GM11168 (cell line): ENCODE measurements around the gene CLEC3B.
"Not testable (repeated sequence)": the region's sequence is repeated elsewhere in the genome, so short reads cannot be mapped to it uniquely, and the experiment has no call there.

Experiments
- in situ Hi-C: fragments of 300-500 bp; cut with MboI; formaldehyde crosslinking; loops from one replicate; pipeline ENCODE4 v1.12.0; 2022; ENCODE audit warnings: low sequenced_read_pairs; ENCODE audit not compliant: unreplicated experiment

The CLEC3B gene

GRCh38 chr3:45059132-45059531 is 33.0 kb downstream of the CLEC3B start:
- in situ Hi-C loops, result no loop called here

GRCh38 chr3:45060165-45060892 is 34.2 kb downstream of the CLEC3B start:
- in situ Hi-C loops, result no loop called here

- in situ Hi-C loops, result no loop called here
Measured at GRCh38 chr3:45062697-45063070, 36.6 kb downstream of the CLEC3B start.

- in situ Hi-C loops, result no loop called here
Measured at GRCh38 chr3:45064512-45065372, 38.6 kb downstream of the CLEC3B start.

GRCh38 chr3:45065373-45065720 is 39.2 kb downstream of the CLEC3B start:
- in situ Hi-C loops, result no loop called here

GRCh38 chr3:45066109-45066801 is 40.2 kb downstream of the CLEC3B start:
- in situ Hi-C loops, result no loop called here

- in situ Hi-C loops, result no loop called here
Measured at GRCh38 chr3:45067486-45067885, 41.4 kb downstream of the CLEC3B start.

GRCh38 chr3:45067941-45068340 is 41.8 kb downstream of the CLEC3B start:
- in situ Hi-C loops, result no loop called here

GRCh38 chr3:45071075-45071474 is 45.0 kb downstream of the CLEC3B start:
- in situ Hi-C loops, result no loop called here

- in situ Hi-C loops, result no loop called here
Measured at GRCh38 chr3:45075821-45076625, 49.9 kb downstream of the CLEC3B start.

- in situ Hi-C loops, result not testable (repeated sequence)
Measured at GRCh38 chr3:45078256-45078655, 52.2 kb downstream of the CLEC3B start.

GRCh38 chr3:45078910-45079522 is 52.9 kb downstream of the CLEC3B start:
- in situ Hi-C loops, result no loop called here

GRCh38 chr3:45079715-45080114 is 53.6 kb downstream of the CLEC3B start:
- in situ Hi-C loops, result no loop called here

- in situ Hi-C loops, result no loop called here
Measured at GRCh38 chr3:45080824-45081223, 54.7 kb downstream of the CLEC3B start.

GRCh38 chr3:45081506-45082141 is 55.5 kb downstream of the CLEC3B start:
- in situ Hi-C loops, result no loop called here

- in situ Hi-C loops, result no loop called here
Measured at GRCh38 chr3:45082142-45082538, 56.0 kb downstream of the CLEC3B start.

- in situ Hi-C loops, result no loop called here
Measured at GRCh38 chr3:45083023-45083422, 56.9 kb downstream of the CLEC3B start.

- in situ Hi-C loops, result no loop called here
Measured at GRCh38 chr3:45084361-45084760, 58.3 kb downstream of the CLEC3B start.
